GM23248 (cell line): Measurements from ENCODE around the gene TRIM59.

Experiments
- EZH2 ChIP-seq: fragments of 200-600 bp; sonication (generic); IDR thresholded peaks from 2 replicates; pipeline ENCODE4 v1.6.1; 2018; ENCODE audit warnings: antibody characterized with exemption, mild to moderate bottlenecking; ENCODE audit not compliant: insufficient read depth, poor library complexity, severe bottlenecking
- EZH2phosphoT487 ChIP-seq: fragments of 200-600 bp; sonication (generic); IDR thresholded peaks from 2 replicates; pipeline ENCODE4 v1.6.1; 2018; ENCODE audit warnings: antibody characterized with exemption, moderate library complexity, mild to moderate bottlenecking, low read depth; ENCODE audit not compliant: insufficient read depth

GRCh38 chr3:160403028-160403545 is 46.5 kb downstream of the TRIM59 start:
- TF ChIP-seq EZH2 (no peak), EZH2phosphoT487 (no peak)
